H9 (cell line): Measurements from ENCODE around the gene EIF4E2. TPM values are rescaled to one million over a fixed set of nuclear protein-coding genes. Genes with fewer than 3 reads are reported as not detected.

Experiments used
- DNase-seq: peaks from one replicate; pipeline ENCODE4 v3.0.0-alpha.2; 2017
- H2AFZ ChIP-seq: one replicate; pipeline ENCODE4 v1.6.1; 2013; ENCODE audit warnings: mild to moderate bottlenecking, low read length, control low read depth, moderate library complexity
- H2AK5ac ChIP-seq: 2 replicates; pipeline ENCODE4 v1.6.1; 2013; ENCODE audit warnings: low read length, control low read depth, mixed read lengths; ENCODE audit not compliant: insufficient read length
- H2BK120ac ChIP-seq: one replicate; pipeline ENCODE4 v1.6.1; 2013; ENCODE audit warnings: low read depth, mild to moderate bottlenecking, low read length, control low read depth, inconsistent platforms; ENCODE audit not compliant: poor library complexity, severe bottlenecking
- H2BK12ac ChIP-seq: 2 replicates; pipeline ENCODE4 v1.6.1; 2013; ENCODE audit warnings: low read length, control low read depth, mixed read lengths, low read depth; ENCODE audit not compliant: insufficient read length
- H2BK15ac ChIP-seq: 2 replicates; pipeline ENCODE4 v1.6.1; 2013; ENCODE audit warnings: low read depth, low read length, control low read depth
- H2BK20ac ChIP-seq: one replicate; pipeline ENCODE4 v1.6.1; 2013; ENCODE audit warnings: low read depth, mild to moderate bottlenecking, low read length, control low read depth, inconsistent platforms; ENCODE audit not compliant: poor library complexity, severe bottlenecking
- H2BK5ac ChIP-seq: 2 replicates; pipeline ENCODE4 v1.6.1; 2013; ENCODE audit warnings: low read length, control low read depth, mixed read lengths; ENCODE audit not compliant: insufficient read length
- H3K14ac ChIP-seq: 2 replicates; pipeline ENCODE4 v1.6.1; 2013; ENCODE audit warnings: low read length, control low read depth; ENCODE audit not compliant: insufficient read depth
- H3K18ac ChIP-seq: 2 replicates; pipeline ENCODE4 v1.6.1; 2013; ENCODE audit warnings: low read depth, mild to moderate bottlenecking, mixed read lengths, low read length, control low read depth; ENCODE audit not compliant: insufficient read length
- H3K23ac ChIP-seq: 2 replicates; pipeline ENCODE4 v1.6.1; 2013; ENCODE audit warnings: low read length, control low read depth, mixed read lengths, low read depth; ENCODE audit not compliant: insufficient read length
- H3K23me2 ChIP-seq: 2 replicates; pipeline ENCODE4 v1.6.1; 2013; ENCODE audit warnings: low read depth, mild to moderate bottlenecking, mixed read lengths, low read length, control low read depth; ENCODE audit not compliant: insufficient read length, poor library complexity, severe bottlenecking
- H3K27ac ChIP-seq: 2 replicates; pipeline ENCODE4 v1.5.1; 2013; ENCODE audit warnings: low read length, control low read depth, mixed read lengths, low read depth; ENCODE audit not compliant: insufficient read length
- H3K27me3 ChIP-seq: 2 replicates; pipeline ENCODE4 v1.6.1; 2013; ENCODE audit warnings: low read length, control low read depth, inconsistent platforms; ENCODE audit not compliant: insufficient read depth
- H3K4ac ChIP-seq: 2 replicates; pipeline ENCODE4 v1.6.1; 2013; ENCODE audit warnings: low read depth, mild to moderate bottlenecking, control low read depth, inconsistent platforms, low read length, moderate library complexity
- H3K4me1 ChIP-seq: 2 replicates; pipeline ENCODE4 v1.6.1; 2013; ENCODE audit warnings: low read length, control low read depth, inconsistent platforms; ENCODE audit not compliant: insufficient read depth
- H3K4me2 ChIP-seq: 2 replicates; pipeline ENCODE4 v1.6.1; 2013; ENCODE audit warnings: low read length, control low read depth, mixed read lengths; ENCODE audit not compliant: insufficient read length, insufficient read depth
- H3K56ac ChIP-seq: 2 replicates; pipeline ENCODE4 v1.6.1; 2013; ENCODE audit warnings: low read depth, mild to moderate bottlenecking, mixed read lengths, low read length, control low read depth; ENCODE audit not compliant: insufficient read length
- H3K79me1 ChIP-seq: 2 replicates; pipeline ENCODE4 v1.6.1; 2013; ENCODE audit warnings: low read depth, mild to moderate bottlenecking, moderate library complexity, low read length, control low read depth, inconsistent platforms; ENCODE audit not compliant: insufficient read depth, poor library complexity, severe bottlenecking
- H3K79me2 ChIP-seq: 2 replicates; pipeline ENCODE4 v1.6.1; 2013; ENCODE audit warnings: low read length, control low read depth, inconsistent platforms; ENCODE audit not compliant: insufficient read depth
- H3K9ac ChIP-seq: 2 replicates; pipeline ENCODE4 v1.6.1; 2013; ENCODE audit warnings: low read length, control low read depth, mixed read lengths; ENCODE audit not compliant: insufficient read length; ENCODE audit errors: extremely low read depth
- H3K9me3 ChIP-seq: one replicate; pipeline ENCODE4 v1.6.1; 2013; ENCODE audit warnings: low read depth, low read length, inconsistent platforms; ENCODE audit not compliant: control insufficient read depth
- H3T11ph ChIP-seq: one replicate; pipeline ENCODE4 v1.6.1; 2013; ENCODE audit warnings: mild to moderate bottlenecking, low read length, control low read depth, inconsistent platforms
- H4K20me1 ChIP-seq: one replicate; pipeline ENCODE4 v1.6.1; 2013; ENCODE audit not compliant: control insufficient read depth, insufficient read length, insufficient read depth
- H4K5ac ChIP-seq: 2 replicates; pipeline ENCODE4 v1.6.1; 2013; ENCODE audit warnings: low read depth, mild to moderate bottlenecking, mixed read lengths, low read length, control low read depth; ENCODE audit not compliant: insufficient read length
- H4K8ac ChIP-seq: replicated peaks from 2 replicates; pipeline ENCODE4 v1.6.1; 2013; ENCODE audit warnings: low read length, control low read depth, mixed read lengths, low read depth; ENCODE audit not compliant: insufficient read length
- H4K91ac ChIP-seq: 2 replicates; pipeline ENCODE4 v1.6.1; 2013; ENCODE audit warnings: low read depth, mild to moderate bottlenecking, moderate library complexity, mixed read lengths, low read length, control low read depth; ENCODE audit not compliant: insufficient read length
- H3K27ac Mint-ChIP-seq, 3 experiments: 2 replicates in 2 of 3; 3 replicates in 1 of 3; pipeline ENCODE4 v1.8.0; 2020 to 2021; ENCODE audit warnings: mixed read lengths in 3 of 3, mild to moderate bottlenecking in 1 of 3, moderate library complexity in 1 of 3
- H3K27me3 Mint-ChIP-seq: 2 replicates; pipeline ENCODE4 v1.8.0; 2021; ENCODE audit warnings: low read depth, mild to moderate bottlenecking, moderate library complexity, mixed read lengths
- H3K36me3 Mint-ChIP-seq, 3 experiments: 2 replicates in 2 of 3; 3 replicates in 1 of 3; pipeline ENCODE4 v1.8.0; 2020 to 2021; ENCODE audit warnings: low read depth in 3 of 3, mixed read lengths in 3 of 3; ENCODE audit not compliant: insufficient read depth in 1 of 3
- H3K4me1 Mint-ChIP-seq, 2 experiments: 2 replicates each; pipeline ENCODE4 v1.8.0; 2020; ENCODE audit warnings: mixed read lengths in 2 of 2
- H3K4me3 Mint-ChIP-seq, 2 experiments: 2 replicates in 1 of 2; 3 replicates in 1 of 2; pipeline ENCODE4 v1.8.0; 2020 to 2021; ENCODE audit warnings: mild to moderate bottlenecking in 2 of 2, mixed read lengths in 2 of 2, moderate library complexity in 1 of 2
- H3K9me3 Mint-ChIP-seq, 2 experiments: 2 replicates in 1 of 2; 3 replicates in 1 of 2; pipeline ENCODE4 v1.8.0; 2020; ENCODE audit warnings: mild to moderate bottlenecking in 2 of 2, mixed read lengths in 2 of 2, moderate library complexity in 1 of 2
- CTCF ChIP-seq: fragments of 200-600 bp; sonication (generic); conservative IDR thresholded peaks from 3 replicates; pipeline ENCODE4 v1.8.0; 2021; ENCODE audit warnings: antibody characterized with exemption, mild to moderate bottlenecking
- WGBS: extraction: QIAGEN DNeasy Blood & Tissue Kit; methylation state at CpG from one replicate; pipeline ENCODE4 v1.1.7; 2013; ENCODE audit warnings: missing lambda C conversion rate, low lambda C conversion rate, mixed read lengths; ENCODE audit not compliant: insufficient read length; ENCODE audit errors: extremely low coverage; 5-methylcytosine and 5-hydroxymethylcytosine counted together
- total RNA-seq: library from RNA; stranded (reverse); gene quantifications from 2 replicates; pipeline ENCODE4 v1.2.1, GENCODE V29; 2021

Gene EIF4E2
- total RNA-seq, 1 experiment from 2014 or later: 109 TPM

GRCh38 chr2:232611061-232611460 lies 60.6 kb downstream of the EIF4E2 start:
- Mint-ChIP-seq H3K9me3 (peaks cover 0 to 5% of the 10 kb centered on the region in 2 experiments; a peak in 3 of 5 replicates), H3K27ac (no peak overlapping the region), H3K27me3 (peaks cover 4% of the 10 kb centered on the region), H3K4me1 (no peaks in the 10 kb centered on the region; a peak in 2 of 4 replicates), H3K4me3 (no peak overlapping the region), H3K36me3 (no peaks in the 10 kb centered on the region)
- H3T11ph ChIP-seq: no peak overlapping the region
- no peak for TF ChIP-seq CTCF
- H3K79me2 ChIP-seq: no peaks in the 10 kb centered on the region
- no peak overlapping the region for H2BK12ac ChIP-seq
- H3K27ac ChIP-seq: no peak overlapping the region
- no peak overlapping the region for H3K4me2 ChIP-seq
- H3K23ac ChIP-seq: no peak overlapping the region
- H2BK20ac ChIP-seq: no peak overlapping the region
- no peak overlapping the region for H4K8ac ChIP-seq
- H3K4ac ChIP-seq: no peak overlapping the region
- H3K23me2 ChIP-seq: peaks cover under 1% of the 10 kb centered on the region
- no peak overlapping the region for H2AK5ac ChIP-seq
- no peak overlapping the region for H2AFZ ChIP-seq
- no peak overlapping the region for H4K91ac ChIP-seq
- H3K56ac ChIP-seq: no peak overlapping the region
- no peak overlapping the region for H4K5ac ChIP-seq
- no peaks in the 10 kb centered on the region for H3K79me1 ChIP-seq
- no peak overlapping the region for H2BK120ac ChIP-seq
- no peaks in the 10 kb centered on the region for H4K20me1 ChIP-seq
- H3K27me3 ChIP-seq: no peaks in the 10 kb centered on the region
- no peak overlapping the region for H3K18ac ChIP-seq
- no peak overlapping the region for H3K14ac ChIP-seq
- no peaks in the 10 kb centered on the region for H3K9me3 ChIP-seq
- H2BK5ac ChIP-seq: no peak overlapping the region
- no peak overlapping the region for H2BK15ac ChIP-seq
- no CpG with 5 or more reads among the region's 6 CpGs for WGBS
- H3K4me1 ChIP-seq: no peaks in the 10 kb centered on the region
- DNase-seq: no peak
- H3K9ac ChIP-seq: no peak overlapping the region
